HG02870 (cell line): Measurements from ENCODE around the gene TMCO1.
"Not testable (repeated sequence)": the region's sequence is repeated elsewhere in the genome, so short reads cannot be mapped to it uniquely, and the experiment has no call there.

Source experiments
- ATAC-seq: cut with Tn5 transposase; IDR thresholded peaks from one replicate; pipeline ENCODE4 v1.9.1; 2021; ENCODE audit warnings: mild to moderate bottlenecking, moderate library complexity; ENCODE audit not compliant: unreplicated experiment

Gene TMCO1

GRCh38 chr1:165688046-165688445 is 80.6 kb downstream of the TMCO1 start:
- no peak for ATAC-seq

GRCh38 chr1:165686971-165687433 is 81.7 kb downstream of the TMCO1 start:
- ATAC-seq: peak; percentile 43

GRCh38 chr1:165686121-165686970 is 82.3 kb downstream of the TMCO1 start:
- ATAC-seq: peak; percentile 69

GRCh38 chr1:165683848-165684485 is 84.7 kb downstream of the TMCO1 start:
- no peak for ATAC-seq

GRCh38 chr1:165680773-165681172 is 87.9 kb downstream of the TMCO1 start:
- ATAC-seq: not testable (repeated sequence)

GRCh38 chr1:165680303-165680702 is 88.4 kb downstream of the TMCO1 start:
- ATAC-seq: no peak

- ATAC-seq: no peak
Observed at GRCh38 chr1:165679282-165680036, 89.2 kb downstream of the TMCO1 start.

GRCh38 chr1:165678509-165678908 is 90.2 kb downstream of the TMCO1 start:
- ATAC-seq: no peak
